Fibroblast of skin of abdomen (primary cell): ENCODE results near the gene MGA.
"Not testable (repeated sequence)": the region's sequence is repeated elsewhere in the genome, so short reads cannot be mapped to it uniquely, and the experiment has no call there.

Source experiments
- DNase-seq: peaks from one replicate; pipeline ENCODE4 v3.0.0-alpha.2; 2013

Gene MGA

GRCh38 chr15:41727143-41727542, 66.9 kb downstream of the MGA start:
- DNase-seq: peak; percentile 17

- DNase-seq: not testable (repeated sequence)
Measured at GRCh38 chr15:41728061-41728460, 67.9 kb downstream of the MGA start.

GRCh38 chr15:41730543-41730942, 70.3 kb downstream of the MGA start:
- DNase-seq: no peak

DNA sequence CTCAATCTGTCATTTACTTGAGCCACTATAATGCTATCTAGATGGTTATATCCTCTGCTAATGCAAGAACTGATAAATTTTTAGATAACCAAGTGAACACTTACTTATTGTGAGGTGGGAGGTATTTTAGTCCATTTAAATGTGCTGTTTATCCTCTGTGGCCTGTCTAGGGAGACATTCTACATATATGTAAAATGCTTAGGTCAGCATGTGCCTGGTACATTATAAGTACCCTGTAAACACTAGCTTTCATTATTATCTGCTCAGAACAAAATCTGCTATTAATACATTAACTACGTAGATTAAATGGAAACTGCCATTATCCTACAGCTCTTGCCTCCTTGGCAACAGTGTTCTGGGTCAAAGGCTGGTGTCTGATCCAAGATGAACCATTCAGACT, 72.3 kb downstream of the MGA start:
- no peak for DNase-seq

- peak; percentile 17 for DNase-seq
Measured at GRCh38 chr15:41734079-41734478, 73.9 kb downstream of the MGA start.

GRCh38 chr15:41735046-41735445, 74.8 kb downstream of the MGA start:
- no peak for DNase-seq

- not testable (repeated sequence) for DNase-seq
Measured at GRCh38 chr15:41735492-41735891, 75.3 kb downstream of the MGA start.

- DNase-seq: no peak
Measured at GRCh38 chr15:41746802-41747201, 86.6 kb downstream of the MGA start.

GRCh38 chr15:41756198-41756597, 96.0 kb downstream of the MGA start:
- DNase-seq: no peak

GRCh38 chr15:41772720-41773331, 112.6 kb downstream of the MGA start:
- peak; percentile 76 for DNase-seq

DNA sequence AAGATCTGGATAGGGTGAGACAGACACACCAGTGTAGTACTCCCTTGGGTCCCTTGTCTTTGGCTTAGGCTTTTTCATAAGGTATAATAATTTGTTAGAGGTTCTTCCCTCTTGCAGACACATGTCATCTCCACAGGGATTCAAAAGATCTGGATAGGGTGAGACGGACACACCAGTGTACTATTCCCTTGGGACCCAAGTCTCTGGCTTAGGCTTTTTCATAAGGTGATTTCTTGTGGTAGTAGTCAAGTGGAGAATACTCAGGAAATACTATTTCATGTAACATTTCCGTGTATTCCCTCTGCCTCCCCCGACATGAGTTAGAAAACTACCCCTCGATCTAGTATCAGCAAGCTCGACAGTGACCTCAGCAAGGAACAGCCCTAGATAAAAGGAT, 113.1 kb downstream of the MGA start:
- no peak for DNase-seq

GRCh38 chr15:41773729-41774061, 113.5 kb downstream of the MGA start:
- no peak for DNase-seq

- peak; percentile 98 for DNase-seq
Measured at GRCh38 chr15:41774062-41774881, 114.1 kb downstream of the MGA start, which contains the start of gene MAPKBP1. MAPKBP1 (plus strand) TSS chr15:41774484; CDS start chr15:41775276, 792 bp downstream.

DNA sequence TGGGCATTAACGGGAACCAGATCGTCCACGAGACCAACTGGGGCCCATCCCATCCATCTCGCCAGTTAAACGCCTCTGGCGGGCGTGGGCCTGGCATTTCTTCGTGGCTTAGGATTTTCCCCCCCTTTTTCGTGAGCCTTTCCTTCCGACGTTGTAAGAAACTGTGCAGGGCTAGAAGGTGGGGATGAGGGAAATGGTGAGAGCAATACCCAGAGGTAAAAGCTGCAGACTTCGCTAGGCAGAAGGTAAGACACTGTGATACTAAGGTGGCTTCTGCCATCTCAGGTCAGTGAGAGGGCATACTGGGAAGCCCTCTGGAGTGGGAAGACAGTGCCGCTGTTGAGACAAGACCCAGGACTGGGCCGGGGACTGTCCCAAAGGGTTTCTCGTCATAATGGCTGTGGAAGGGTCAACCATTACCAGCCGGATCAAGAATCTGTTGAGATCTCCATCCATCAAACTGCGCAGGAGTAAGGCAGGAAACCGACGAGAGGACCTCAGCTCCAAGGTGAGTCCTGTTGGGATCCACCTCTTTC, 114.7 kb downstream of the MGA start:
- no peak for DNase-seq

GRCh38 chr15:41775651-41776050, 115.4 kb downstream of the MGA start:
- no peak for DNase-seq

GRCh38 chr15:41777421-41777973, 117.3 kb downstream of the MGA start:
- no peak for DNase-seq

GRCh38 chr15:41778521-41778920, 118.3 kb downstream of the MGA start:
- DNase-seq: no peak

DNA sequence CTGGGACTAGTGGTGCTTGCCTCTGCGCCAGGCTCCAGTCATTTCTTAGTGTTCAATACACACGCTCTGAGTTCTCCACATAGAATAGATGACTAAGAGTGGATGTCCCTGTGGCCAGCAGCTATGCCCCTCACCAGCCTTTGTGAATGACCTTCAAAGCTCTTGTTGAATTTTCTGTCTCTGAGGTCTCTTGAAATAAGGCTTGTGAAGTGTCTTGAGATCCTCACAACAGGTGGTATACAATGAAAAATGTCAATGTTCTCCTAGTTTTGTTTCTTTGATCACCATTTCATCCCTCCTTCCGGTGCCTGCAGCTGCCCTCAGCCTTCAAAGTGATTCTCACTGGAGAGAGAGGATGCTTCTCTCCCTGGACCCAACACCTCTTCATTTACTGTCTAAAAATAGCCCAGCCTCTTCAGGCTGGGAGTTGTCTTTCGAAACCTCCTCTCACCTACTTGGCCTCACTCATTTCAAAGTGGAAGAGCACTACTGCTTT, 119.5 kb downstream of the MGA start:
- DNase-seq: no peak

DNA sequence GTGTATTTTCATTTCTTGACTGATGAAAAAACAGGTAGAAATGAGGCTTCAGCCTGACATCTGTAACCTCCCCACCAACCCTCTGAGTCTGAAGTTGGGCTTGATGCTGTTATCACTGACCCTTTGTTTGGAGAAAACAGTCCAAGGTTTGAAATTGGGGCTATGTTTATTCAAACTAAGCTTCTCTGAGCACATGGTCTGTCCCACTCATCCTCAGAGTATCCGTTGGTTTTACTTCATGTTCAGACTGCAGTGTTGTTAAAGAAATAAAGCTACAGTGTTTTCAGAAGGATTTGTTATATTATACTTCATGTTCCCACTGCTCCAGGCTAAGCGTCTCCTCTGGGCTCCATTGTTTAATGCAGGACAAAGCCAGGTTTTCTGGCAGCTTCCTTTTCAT, 120.1 kb downstream of the MGA start:
- DNase-seq: no peak

GRCh38 chr15:41780727-41781126, 120.5 kb downstream of the MGA start:
- DNase-seq: no peak

GRCh38 chr15:41782371-41783282, 122.4 kb downstream of the MGA start:
- DNase-seq: no peak

- no peak for DNase-seq
Measured at GRCh38 chr15:41783296-41783695, 123.1 kb downstream of the MGA start.
